Measurements from ENCODE around the gene GAR1.

The GAR1 gene

DNA sequence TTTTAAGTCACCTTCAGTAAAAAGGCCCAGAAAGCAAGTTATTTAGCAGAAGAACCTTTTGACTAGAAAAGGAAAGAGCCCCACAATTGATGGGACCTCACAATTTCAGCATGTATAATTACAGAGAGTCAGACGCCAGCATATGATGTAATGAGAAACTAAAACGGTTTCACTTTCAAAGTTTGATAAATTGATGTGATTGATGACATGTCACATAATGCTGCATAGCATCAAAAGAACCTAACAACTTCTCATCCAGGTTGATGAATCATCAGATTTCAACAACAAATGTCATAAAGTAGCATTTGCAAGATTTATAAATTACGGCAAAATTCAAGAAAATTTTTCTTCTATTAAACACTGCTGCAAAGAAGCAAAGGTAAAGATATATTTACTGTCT lies 3.9 kb upstream of the GAR1 start:
- H3K4me1 ChIP-seq (ENCODE audit: insufficient read depth, low read length) = peaks cover 12% of the 10 kb centered on the region
- H3K36me3 ChIP-seq (ENCODE audit: insufficient read depth, low read length) = no peaks in the 10 kb centered on the region
- no peaks in the 10 kb centered on the region for H3K9me3 ChIP-seq (ENCODE audit: low read length)
- no peak overlapping the region for H3K9ac ChIP-seq (ENCODE audit: low read length)
- no peak overlapping the region for H3K27ac ChIP-seq (ENCODE audit: low read depth, low read length)
- no peak overlapping the region for H3K4me3 ChIP-seq (ENCODE audit: low read depth in 1 of 2, low read length in 2 of 2)
- no peaks in the 10 kb centered on the region for H3K27me3 ChIP-seq (ENCODE audit: control insufficient read depth in 1 of 2, insufficient read depth in 2 of 2, low read length in 2 of 2)

DNA sequence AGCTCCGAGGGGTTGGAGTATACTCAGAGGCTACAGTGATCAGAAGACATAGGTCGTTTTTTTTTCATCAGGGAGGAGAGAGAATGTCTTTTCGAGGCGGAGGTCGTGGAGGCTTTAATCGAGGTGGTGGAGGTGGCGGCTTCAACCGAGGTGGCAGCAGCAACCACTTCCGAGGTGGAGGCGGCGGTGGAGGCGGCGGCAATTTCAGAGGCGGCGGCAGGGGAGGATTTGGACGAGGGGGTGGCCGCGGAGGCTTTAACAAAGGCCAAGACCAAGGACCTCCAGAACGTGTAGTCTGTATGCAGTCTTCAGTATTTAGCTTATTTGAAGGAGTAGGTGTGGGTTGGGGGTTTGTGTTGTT lies 500 bp downstream of the GAR1 start:
- Histone ChIP-seq H3K4me3 (ENCODE audit: low read depth in 1 of 2, low read length in 2 of 2) (peak overlapping the region; percentile 79 to 89), H3K27me3 (ENCODE audit: control insufficient read depth in 1 of 2, insufficient read depth in 2 of 2, low read length in 2 of 2) (no peaks in the 10 kb centered on the region), H3K4me1 (ENCODE audit: insufficient read depth, low read length) (peaks cover 17% of the 10 kb centered on the region), H3K36me3 (ENCODE audit: insufficient read depth, low read length) (peaks cover 21% of the 10 kb centered on the region), H3K27ac (ENCODE audit: low read depth, low read length) (peak overlapping the region; percentile 87), H3K9ac (ENCODE audit: low read length) (peak overlapping the region; percentile 71), H3K9me3 (ENCODE audit: low read length) (no peaks in the 10 kb centered on the region)

DNA sequence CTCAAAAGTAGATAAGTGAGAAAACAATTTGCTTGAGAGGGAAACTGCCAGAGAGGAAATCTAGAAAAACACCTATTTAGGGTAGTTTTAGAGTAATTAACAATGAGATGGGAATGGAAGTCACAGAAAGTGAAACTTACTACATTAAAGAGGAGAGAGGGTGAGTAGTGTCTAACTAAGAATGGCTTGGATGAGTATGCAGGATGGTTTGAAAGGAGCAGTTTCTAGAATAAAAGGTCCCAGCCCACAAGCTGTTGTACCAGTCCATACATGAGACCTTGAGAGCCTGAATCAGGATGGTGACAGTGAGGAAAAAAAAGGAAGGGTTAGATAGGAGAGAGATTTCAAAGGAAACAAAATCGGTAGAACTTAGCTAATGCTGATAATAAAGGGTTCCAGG lies 1.3 kb downstream of the GAR1 start:
- H3K9ac ChIP-seq (ENCODE audit: low read length) = no peak overlapping the region
- H3K9me3 ChIP-seq (ENCODE audit: low read length) = no peaks in the 10 kb centered on the region
- peaks cover 29% of the 10 kb centered on the region for H3K36me3 ChIP-seq (ENCODE audit: insufficient read depth, low read length)
- no peaks in the 10 kb centered on the region for H3K27me3 ChIP-seq (ENCODE audit: control insufficient read depth in 1 of 2, insufficient read depth in 2 of 2, low read length in 2 of 2)
- H3K4me3 ChIP-seq (ENCODE audit: low read depth in 1 of 2, low read length in 2 of 2) = peak overlapping the region in 1 of 2 donors; percentile 89
- no peak overlapping the region for H3K27ac ChIP-seq (ENCODE audit: low read depth, low read length)
- peaks cover 17% of the 10 kb centered on the region for H3K4me1 ChIP-seq (ENCODE audit: insufficient read depth, low read length)

DNA sequence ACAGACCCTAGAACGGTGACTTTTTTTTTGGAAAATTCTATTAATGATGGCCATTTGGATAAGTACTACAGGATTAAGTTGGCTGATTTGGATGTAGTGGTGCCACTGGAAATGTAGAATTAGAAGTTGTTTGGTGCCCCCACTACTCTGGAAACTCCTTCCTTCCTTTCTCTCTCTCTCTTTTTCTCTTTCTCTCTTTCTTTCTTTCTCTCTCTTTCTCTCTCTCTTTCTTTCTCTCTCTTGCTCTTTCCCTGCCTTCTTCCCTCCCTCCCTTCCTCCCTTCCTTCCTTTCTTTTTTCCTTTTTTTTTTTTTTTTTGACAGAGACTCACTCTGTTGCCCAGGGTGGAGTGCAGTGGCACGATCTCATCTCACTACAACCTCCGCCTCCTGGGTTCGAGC lies 2.7 kb downstream of the GAR1 start:
- no peaks in the 10 kb centered on the region for H3K9me3 ChIP-seq (ENCODE audit: low read length)
- H3K27me3 ChIP-seq (ENCODE audit: control insufficient read depth in 1 of 2, insufficient read depth in 2 of 2, low read length in 2 of 2) = no peaks in the 10 kb centered on the region
- peaks cover 33% of the 10 kb centered on the region for H3K36me3 ChIP-seq (ENCODE audit: insufficient read depth, low read length)
- no peak overlapping the region for H3K9ac ChIP-seq (ENCODE audit: low read length)
- no peak overlapping the region for H3K4me3 ChIP-seq (ENCODE audit: low read depth in 1 of 2, low read length in 2 of 2)
- H3K27ac ChIP-seq (ENCODE audit: low read depth, low read length) = no peak overlapping the region
- H3K4me1 ChIP-seq (ENCODE audit: insufficient read depth, low read length) = peaks cover 17% of the 10 kb centered on the region

DNA sequence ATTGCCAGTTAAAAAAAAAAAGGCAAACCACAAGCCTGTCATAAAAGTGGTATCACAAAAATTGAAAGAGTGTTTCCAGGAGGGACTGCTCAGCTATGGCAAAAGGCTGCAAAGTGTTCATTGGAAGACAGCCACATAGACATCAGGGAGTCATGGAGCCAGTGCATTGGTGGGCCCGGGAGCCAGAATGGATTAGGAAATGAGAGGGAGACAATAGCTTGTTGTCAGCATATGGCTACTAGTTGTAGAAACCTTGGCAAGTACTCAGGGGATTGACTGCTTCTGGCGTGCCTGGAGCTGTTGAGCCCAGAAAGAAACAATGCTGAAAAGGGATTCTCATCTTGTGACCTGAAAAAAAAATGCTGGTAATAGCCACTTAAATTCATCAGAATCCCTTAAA lies 5.0 kb downstream of the GAR1 start:
- Histone ChIP-seq H3K9ac (ENCODE audit: low read length) (no peak overlapping the region), H3K27me3 (ENCODE audit: control insufficient read depth in 1 of 2, insufficient read depth in 2 of 2, low read length in 2 of 2) (no peaks in the 10 kb centered on the region), H3K27ac (ENCODE audit: low read depth, low read length) (no peak overlapping the region), H3K9me3 (ENCODE audit: low read length) (no peaks in the 10 kb centered on the region), H3K4me3 (ENCODE audit: low read depth in 1 of 2, low read length in 2 of 2) (no peak overlapping the region), H3K36me3 (ENCODE audit: insufficient read depth, low read length) (peaks cover 39% of the 10 kb centered on the region), H3K4me1 (ENCODE audit: insufficient read depth, low read length) (peaks cover 12% of the 10 kb centered on the region)

DNA sequence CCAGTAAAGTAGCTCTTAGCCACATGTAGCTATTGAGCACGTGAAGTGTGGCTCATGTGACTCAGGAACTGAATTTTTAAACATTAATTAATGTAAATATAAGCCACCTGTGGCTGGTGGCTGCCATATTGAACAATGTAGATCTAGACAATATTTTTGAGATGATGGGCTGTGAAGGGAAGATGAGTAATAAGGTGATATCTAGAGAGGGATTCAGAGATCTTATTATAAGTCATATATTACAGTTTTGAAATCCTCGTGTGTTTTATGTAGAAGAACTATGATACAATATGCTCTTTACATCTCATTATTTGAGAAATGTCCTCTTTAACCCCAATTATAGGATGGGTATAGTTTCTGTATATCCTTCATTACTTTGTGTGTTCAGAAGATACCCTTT lies 5.6 kb downstream of the GAR1 start:
- H3K9ac ChIP-seq (ENCODE audit: low read length) = no peak overlapping the region
- no peak overlapping the region for H3K4me3 ChIP-seq (ENCODE audit: low read depth in 1 of 2, low read length in 2 of 2)
- no peaks in the 10 kb centered on the region for H3K27me3 ChIP-seq (ENCODE audit: control insufficient read depth in 1 of 2, insufficient read depth in 2 of 2, low read length in 2 of 2)
- H3K36me3 ChIP-seq (ENCODE audit: insufficient read depth, low read length) = peaks cover 39% of the 10 kb centered on the region
- no peak overlapping the region for H3K27ac ChIP-seq (ENCODE audit: low read depth, low read length)
- no peaks in the 10 kb centered on the region for H3K9me3 ChIP-seq (ENCODE audit: low read length)
- H3K4me1 ChIP-seq (ENCODE audit: insufficient read depth, low read length) = peaks cover 10% of the 10 kb centered on the region

DNA sequence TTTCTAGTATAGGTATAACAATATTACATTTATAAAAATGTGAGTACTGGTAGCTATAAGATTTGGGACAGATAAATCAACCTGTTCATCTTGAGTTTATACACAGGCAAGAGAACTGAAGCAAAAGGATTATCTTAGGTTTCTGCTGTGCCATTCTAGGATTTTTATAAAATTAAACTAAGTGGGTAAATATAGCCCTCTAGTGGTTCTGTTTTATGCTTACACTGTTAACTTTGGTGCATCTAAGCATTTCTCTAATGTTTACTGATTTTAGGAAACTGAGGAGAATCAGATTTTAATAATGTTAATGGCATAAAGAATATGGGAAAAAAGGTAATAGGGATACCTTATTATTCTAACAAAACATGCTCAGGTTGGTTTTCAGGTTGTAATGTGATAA lies 11.2 kb downstream of the GAR1 start:
- no peak overlapping the region for H3K27ac ChIP-seq (ENCODE audit: low read depth, low read length)
- H3K9ac ChIP-seq (ENCODE audit: low read length) = no peak overlapping the region
- no peak overlapping the region for H3K4me3 ChIP-seq (ENCODE audit: low read depth in 1 of 2, low read length in 2 of 2)
- H3K27me3 ChIP-seq (ENCODE audit: control insufficient read depth in 1 of 2, insufficient read depth in 2 of 2, low read length in 2 of 2) = no peaks in the 10 kb centered on the region
- no peaks in the 10 kb centered on the region for H3K9me3 ChIP-seq (ENCODE audit: low read length)
- peaks cover 12% of the 10 kb centered on the region for H3K36me3 ChIP-seq (ENCODE audit: insufficient read depth, low read length)
- H3K4me1 ChIP-seq (ENCODE audit: insufficient read depth, low read length) = no peaks in the 10 kb centered on the region

DNA sequence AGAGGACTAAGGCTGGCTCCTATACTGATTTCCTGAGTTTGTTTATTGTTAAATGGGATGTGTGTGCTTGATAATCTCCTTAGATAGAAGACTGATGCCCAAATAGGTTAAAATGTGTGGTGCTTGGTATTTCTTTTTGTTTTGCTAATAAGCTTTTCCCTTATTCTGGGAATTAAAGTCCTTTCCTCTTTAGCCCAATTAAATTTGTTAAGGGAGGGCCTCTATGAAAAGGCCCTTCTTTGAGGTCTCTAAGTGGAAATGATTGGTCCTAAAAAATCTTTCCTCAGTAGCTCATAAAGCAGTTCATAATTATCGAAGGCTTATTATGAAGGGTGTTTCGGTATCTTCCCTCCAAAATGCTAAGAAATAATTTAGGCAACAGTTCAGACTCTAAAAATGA lies 12.1 kb downstream of the GAR1 start, which contains the start of gene RRH:
Gene RRH, plus strand, starts transcription at position 301 of the 400 bp plus-strand sequence. Its CDS starts 56 bp downstream, at position 357.
- no peaks in the 10 kb centered on the region for H3K9me3 ChIP-seq (ENCODE audit: low read length)
- H3K9ac ChIP-seq (ENCODE audit: low read length) = no peak within 1 kb of the TSS
- H3K4me3 ChIP-seq (ENCODE audit: low read depth in 1 of 2, low read length in 2 of 2) = no peak within 1 kb of the TSS

DNA sequence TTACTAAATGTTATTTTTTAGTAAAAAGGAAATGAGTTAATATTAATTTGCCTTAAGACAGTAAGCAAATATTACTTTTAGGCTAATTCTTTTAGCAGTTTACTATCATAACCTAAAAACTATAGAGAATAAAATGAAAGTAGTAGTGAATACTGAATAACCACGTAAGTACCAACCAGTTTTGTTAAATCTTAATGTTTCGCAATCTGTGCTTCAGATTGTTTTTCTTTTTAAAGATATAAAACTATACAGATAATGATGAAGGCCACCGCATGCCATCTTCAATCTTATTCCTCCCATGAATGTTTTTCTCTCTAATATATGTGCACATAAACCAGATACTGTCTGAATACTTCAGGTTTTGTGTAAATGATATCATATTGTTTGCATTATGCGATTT lies 18.2 kb downstream of the GAR1 start:
- Histone ChIP-seq H3K9me3 (ENCODE audit: low read length) (no peaks in the 10 kb centered on the region), H3K9ac (ENCODE audit: low read length) (no peak overlapping the region), H3K4me1 (ENCODE audit: insufficient read depth, low read length) (no peaks in the 10 kb centered on the region), H3K27ac (ENCODE audit: low read depth, low read length) (no peak overlapping the region), H3K27me3 (ENCODE audit: control insufficient read depth in 1 of 2, insufficient read depth in 2 of 2, low read length in 2 of 2) (no peaks in the 10 kb centered on the region), H3K36me3 (ENCODE audit: insufficient read depth, low read length) (no peaks in the 10 kb centered on the region), H3K4me3 (ENCODE audit: low read depth in 1 of 2, low read length in 2 of 2) (no peak overlapping the region)

More for the DNA sequence above, 12.1 kb downstream of the GAR1 start, which contains the start of gene RRH:
- Histone ChIP-seq H3K27me3 (ENCODE audit: control insufficient read depth in 1 of 2, insufficient read depth in 2 of 2, low read length in 2 of 2) (no peaks in the 10 kb centered on the region), H3K27ac (ENCODE audit: low read depth, low read length) (no peak within 1 kb of the TSS), H3K36me3 (ENCODE audit: insufficient read depth, low read length) (peaks cover 7% of the 10 kb centered on the region), H3K4me1 (ENCODE audit: insufficient read depth, low read length) (no peaks in the 10 kb centered on the region)

DNA sequence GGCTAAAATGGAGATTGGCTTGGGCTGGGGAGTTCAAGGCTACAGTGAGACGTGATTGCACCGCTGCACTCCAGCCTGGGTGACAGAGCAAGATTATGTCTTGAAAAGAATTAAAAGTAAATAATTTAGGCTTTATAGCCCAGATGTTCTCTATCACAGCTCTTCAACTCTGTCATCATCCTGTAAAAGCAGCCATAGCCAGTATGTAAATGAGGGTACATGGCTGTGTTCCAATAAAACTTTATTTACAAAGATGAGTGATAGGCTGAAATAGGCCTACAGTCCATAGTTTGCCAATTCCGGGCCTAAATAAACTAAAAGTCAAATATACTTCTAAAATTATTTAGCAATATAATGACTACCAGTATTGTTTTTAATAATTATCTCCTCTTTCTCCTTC lies 21.4 kb downstream of the GAR1 start:
- Histone ChIP-seq H3K36me3 (ENCODE audit: insufficient read depth, low read length) (no peaks in the 10 kb centered on the region), H3K4me3 (ENCODE audit: low read depth in 1 of 2, low read length in 2 of 2) (no peak overlapping the region), H3K9ac (ENCODE audit: low read length) (no peak overlapping the region), H3K27me3 (ENCODE audit: control insufficient read depth in 1 of 2, insufficient read depth in 2 of 2, low read length in 2 of 2) (no peaks in the 10 kb centered on the region), H3K9me3 (ENCODE audit: low read length) (no peaks in the 10 kb centered on the region), H3K4me1 (ENCODE audit: insufficient read depth, low read length) (no peaks in the 10 kb centered on the region), H3K27ac (ENCODE audit: low read depth, low read length) (no peak overlapping the region)

DNA sequence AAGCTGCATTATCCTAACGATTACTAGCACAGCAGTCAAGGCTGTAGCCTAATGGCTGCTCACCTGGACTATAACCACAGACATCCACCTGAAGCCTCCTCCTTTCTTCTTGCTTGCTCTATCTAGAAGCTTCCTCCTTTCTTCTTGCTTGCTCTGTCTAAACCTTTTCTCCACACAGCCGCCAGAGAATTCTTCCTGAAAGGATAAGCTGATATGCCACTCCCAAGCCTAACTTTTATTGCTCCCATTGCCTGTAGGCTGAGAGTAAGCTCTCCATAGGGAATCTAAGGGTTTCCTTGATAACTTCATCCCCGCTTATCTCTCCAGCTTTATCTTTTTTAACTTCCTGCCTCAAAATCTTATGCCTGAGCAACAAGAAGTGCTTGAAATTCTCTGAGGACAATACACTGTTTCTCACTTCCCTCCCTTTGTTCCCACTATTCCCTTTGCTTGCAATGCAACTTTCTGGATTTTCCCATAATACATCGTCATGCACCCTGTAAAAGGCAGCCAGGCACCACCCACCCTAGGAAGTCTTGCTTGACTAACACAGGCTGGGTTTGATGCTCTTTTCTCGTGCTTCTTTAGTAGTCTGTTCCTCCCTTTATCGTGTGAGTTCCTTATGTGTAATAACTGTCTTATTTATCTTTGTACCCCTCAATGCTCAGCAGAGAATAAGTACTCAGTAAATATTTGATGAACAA lies 31.0 kb downstream of the GAR1 start:
- no peaks in the 10 kb centered on the region for H3K9me3 ChIP-seq (ENCODE audit: low read length)
- no peaks in the 10 kb centered on the region for H3K36me3 ChIP-seq (ENCODE audit: insufficient read depth, low read length)
- no peak overlapping the region for H3K4me3 ChIP-seq (ENCODE audit: low read depth in 1 of 2, low read length in 2 of 2)
- H3K27ac ChIP-seq (ENCODE audit: low read depth, low read length) = no peak overlapping the region
- no peaks in the 10 kb centered on the region for H3K4me1 ChIP-seq (ENCODE audit: insufficient read depth, low read length)
- H3K27me3 ChIP-seq (ENCODE audit: control insufficient read depth in 1 of 2, insufficient read depth in 2 of 2, low read length in 2 of 2) = no peaks in the 10 kb centered on the region
- no peak overlapping the region for H3K9ac ChIP-seq (ENCODE audit: low read length)

DNA sequence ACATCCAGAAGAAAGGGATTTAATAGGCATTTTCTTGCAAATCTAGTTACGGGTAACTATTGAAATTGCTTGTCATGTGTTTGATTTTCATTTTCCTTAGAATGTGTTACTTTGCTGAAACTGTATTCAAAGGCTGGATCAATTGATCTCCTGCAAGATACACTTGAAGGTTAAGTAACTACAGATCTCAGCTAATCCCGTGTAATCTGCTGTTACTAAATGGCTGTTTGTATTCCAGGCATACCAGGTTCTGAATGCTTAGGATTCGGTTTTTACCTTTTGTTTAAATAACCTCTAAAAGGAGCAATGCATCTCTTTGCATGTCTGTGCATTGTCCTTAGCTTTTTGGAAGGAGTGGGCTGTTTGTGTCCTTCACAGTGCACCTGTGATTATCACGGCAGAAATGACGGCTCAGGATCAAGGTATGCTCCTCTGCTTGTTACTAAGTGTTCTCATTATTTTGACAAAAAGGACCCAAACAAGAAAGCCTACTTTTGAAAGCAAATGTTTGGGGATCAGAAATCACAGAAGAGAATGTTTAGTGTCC lies 32.4 kb downstream of the GAR1 start, which contains the start of gene LRIT3:
Gene LRIT3, plus strand, starts transcription at position 212 of the 547 bp plus-strand sequence. Its CDS starts 95 bp downstream, at position 307.
- H3K27ac ChIP-seq (ENCODE audit: low read depth, low read length) = no peak within 1 kb of the TSS
- H3K9me3 ChIP-seq (ENCODE audit: low read length) = no peaks in the 10 kb centered on the region
- no peaks in the 10 kb centered on the region for H3K36me3 ChIP-seq (ENCODE audit: insufficient read depth, low read length)
- no peak within 1 kb of the TSS for H3K9ac ChIP-seq (ENCODE audit: low read length)
- no peaks in the 10 kb centered on the region for H3K4me1 ChIP-seq (ENCODE audit: insufficient read depth, low read length)
- H3K27me3 ChIP-seq (ENCODE audit: control insufficient read depth in 1 of 2, insufficient read depth in 2 of 2, low read length in 2 of 2) = no peaks in the 10 kb centered on the region
- H3K4me3 ChIP-seq (ENCODE audit: low read depth in 1 of 2, low read length in 2 of 2) = no peak within 1 kb of the TSS
